Transverse colon (tissue), 4 donors: ENCODE results near the gene SMARCE1. TPM values are rescaled to one million over a fixed set of nuclear protein-coding genes. Genes with fewer than 3 reads are reported as not detected.

Experiments used
- DNase-seq: peaks from one replicate; pipeline ENCODE4 v3.0.0-alpha.2; 2019
- H3K27ac ChIP-seq, 4 donors: fragments of 200-600 bp; sonication (generic); 2 replicates each; pipeline ENCODE4 v1.5.1; 2016 to 2018; ENCODE audit warnings: inconsistent platforms in 4 of 4
- H3K27me3 ChIP-seq: fragments of 200-600 bp; sonication (generic); 2 replicates; pipeline ENCODE4 v1.5.1; 2017; ENCODE audit warnings: inconsistent platforms
- H3K36me3 ChIP-seq, 4 donors: fragments of 200-600 bp; sonication (generic); 2 replicates each; pipeline ENCODE4 v1.5.1; 2017 to 2019; ENCODE audit warnings: inconsistent platforms in 4 of 4
- H3K4me1 ChIP-seq, 4 donors: fragments of 200-600 bp; sonication (generic); 2 replicates each; pipeline ENCODE4 v1.5.1; 2017 to 2020; ENCODE audit warnings: inconsistent platforms in 4 of 4
- H3K4me3 ChIP-seq, 4 donors: fragments of 200-600 bp; sonication (generic); 1 replicate in 1 of 4; 2 replicates in 3 of 4; pipeline versions ENCODE4 v1.5.1 to v1.6.1; 2017 to 2019; ENCODE audit warnings: inconsistent platforms in 4 of 4
- H3K9me3 ChIP-seq, 2 donors: fragments of 200-600 bp; sonication (generic); 2 replicates each; pipeline ENCODE4 v1.5.1; 2017 to 2019; ENCODE audit warnings: inconsistent platforms in 2 of 2
- CTCF ChIP-seq, 5 experiments: fragments of 200-600 bp in 3 of 5; fragments of 450-650 bp in 2 of 5; sonication (generic) in 3 of 5; IDR thresholded peaks; 1 replicate in 2 of 5; 2 replicates in 3 of 5; pipeline ENCODE4 v1.5.1; 2016 to 2017; ENCODE audit warnings: antibody characterized with exemption in 5 of 5, inconsistent platforms in 3 of 5, mild to moderate bottlenecking in 2 of 5, moderate library complexity in 1 of 5
- EP300 ChIP-seq: sonication (generic); formaldehyde crosslinking; IDR thresholded peaks from one replicate; pipeline ENCODE4 v1.6.1; 2017; ENCODE audit warnings: antibody characterized with exemption, low read depth
- POLR2A ChIP-seq: fragments of 450-650 bp; IDR thresholded peaks from one replicate; pipeline ENCODE4 v1.6.1; 2016; ENCODE audit warnings: antibody characterized with exemption, mild to moderate bottlenecking, moderate library complexity
- POLR2AphosphoS5 ChIP-seq, 3 donors: sonication (generic); formaldehyde crosslinking; IDR thresholded peaks; one replicate each; pipeline ENCODE4 v1.6.1; 2016; ENCODE audit warnings: antibody characterized with exemption in 3 of 3
- WGBS, 2 donors: methylation state at CpG; one replicate each; pipeline ENCODE4 v1.1.5; 2018; ENCODE audit warnings: low coverage in 1 of 2; 5-methylcytosine and 5-hydroxymethylcytosine counted together
- in situ Hi-C, 4 donors: fragments of 200-750 bp; cut with MboI; loops; one replicate each; pipeline versions ENCODE4 v1.15.0 to v1.15.1; 2017; ENCODE audit warnings: low sequenced_read_pairs in 3 of 4, low pct_ligation_motif_present in 1 of 4, low pct_unique_long_range_greater_than_20kb in 1 of 4
- intact Hi-C: fragments of 100-400 bp; cut with DNase I; formaldehyde crosslinking; loops from one replicate; pipeline ENCODE4 v1.15.1; 2023; ENCODE audit warnings: low total_unique reads
- total RNA-seq, 4 donors: library from RNA; depleted of rRNA; stranded (reverse); fragments of >200 nt; gene quantifications; one replicate each; pipeline ENCODE4 v1.1.0, GENCODE V29; 2016

The SMARCE1 gene
- total RNA-seq, 4 donors from 2014 or later, result 43.0 to 87.2 (median 61.6) TPM

DNA sequence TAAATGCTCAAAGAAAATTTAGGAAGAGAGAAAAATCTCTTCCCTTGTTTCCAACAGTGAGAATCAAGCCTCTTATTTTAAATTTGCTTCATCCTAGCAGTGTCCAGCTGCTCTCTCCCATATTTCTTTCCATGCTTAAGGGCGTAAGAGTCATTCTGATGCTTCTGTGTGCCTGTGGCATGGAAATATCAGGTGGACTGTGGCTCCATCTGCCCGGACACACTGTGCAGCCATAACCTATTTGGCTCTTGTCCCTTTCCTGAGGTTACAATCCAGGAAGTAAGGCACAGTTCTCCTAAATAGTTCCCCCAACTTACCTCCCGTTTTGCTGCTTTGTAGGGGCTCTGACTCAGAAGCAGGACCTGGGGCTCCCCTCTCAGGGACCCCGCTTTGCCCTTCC is 23.7 kb upstream of the SMARCE1 start:
- WGBS, 2 donors, result 54 to 57% methylated on average over 4 of the region's 4 CpGs
- Histone ChIP-seq H3K4me1 (no peaks in the 10 kb centered on the region), H3K27me3 (peaks cover 35% of the 10 kb centered on the region), H3K36me3 (no peaks in the 10 kb centered on the region), H3K27ac (no peak overlapping the region), H3K4me3 (no peak overlapping the region), H3K9me3 (no peaks in the 10 kb centered on the region)
- DNase-seq, result no peak
- in situ Hi-C loops (no loop called here), intact Hi-C loops (no loop called here)
- TF ChIP-seq CTCF (IDR thresholded peaks at IDR 0.05) (no peak), POLR2AphosphoS5 (IDR thresholded peaks at IDR 0.05) (no peak), EP300 (no peak), POLR2A (no peak)

DNA sequence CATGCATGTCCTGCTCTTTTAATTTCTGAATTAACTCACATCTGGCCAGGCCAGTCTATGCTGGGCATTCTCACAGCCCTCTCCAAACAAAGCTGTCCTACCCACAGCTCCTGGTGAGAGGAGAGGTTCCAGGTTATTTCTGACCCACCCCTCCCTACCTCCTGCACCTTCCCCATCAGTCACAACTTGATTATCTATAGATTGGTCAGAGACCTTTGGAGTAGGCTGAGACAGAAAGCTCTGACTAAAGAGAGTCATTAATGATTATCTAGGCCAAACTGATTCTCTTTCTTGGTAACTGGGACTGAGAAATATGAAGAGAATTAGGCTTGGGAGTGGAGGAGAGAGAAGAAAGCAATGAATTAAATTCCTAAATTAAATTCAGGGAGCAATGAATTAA is 18.7 kb upstream of the SMARCE1 start:
- H3K9me3 ChIP-seq, result no peaks in the 10 kb centered on the region
- TF ChIP-seq POLR2AphosphoS5 (IDR thresholded peaks at IDR 0.05) (no peak), CTCF (IDR thresholded peaks at IDR 0.05) (no peak), EP300 (no peak), POLR2A (no peak)
- H3K36me3 ChIP-seq, result no peaks in the 10 kb centered on the region
- in situ Hi-C loops (no loop called here), intact Hi-C loops (no loop called here)
- H3K27ac ChIP-seq, result no peak overlapping the region
- DNase-seq, result no peak
- H3K4me1 ChIP-seq, result no peaks in the 10 kb centered on the region
- H3K27me3 ChIP-seq, result peaks cover 53% of the 10 kb centered on the region
- no peak overlapping the region for H3K4me3 ChIP-seq

DNA sequence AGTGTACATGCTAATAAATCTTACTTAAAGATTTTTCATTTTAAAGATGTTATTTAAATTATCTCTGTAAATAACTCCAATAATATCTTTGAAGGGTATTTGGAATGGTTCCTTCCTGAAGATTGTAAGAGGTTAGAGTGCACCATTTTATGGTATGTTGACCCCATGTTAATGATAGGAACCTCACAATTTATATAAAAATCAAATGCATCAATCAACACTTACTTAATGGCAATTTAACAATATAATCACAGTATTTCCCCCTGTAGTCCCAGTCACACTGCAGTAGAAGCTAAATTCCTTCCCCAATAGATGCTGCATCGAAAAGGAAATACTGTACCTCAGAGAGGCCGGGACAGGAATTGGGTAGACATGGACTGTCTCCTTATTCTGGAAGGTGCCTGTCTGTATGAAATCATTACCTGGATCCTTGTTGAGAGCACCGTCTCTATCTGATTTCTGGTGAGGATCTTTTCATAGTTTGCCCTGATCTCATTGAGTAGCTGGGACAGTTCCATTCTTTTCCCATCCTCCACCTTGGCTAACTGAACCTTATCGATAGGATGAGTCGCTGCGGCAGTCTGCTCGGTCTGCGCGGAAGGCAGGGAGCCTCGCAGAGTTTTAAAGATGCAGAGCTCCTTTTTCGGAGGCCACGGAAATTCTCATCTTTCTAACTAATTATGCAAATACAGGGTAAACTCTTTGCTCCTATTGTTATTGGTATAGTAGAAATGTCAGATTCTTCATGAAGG is 17.1 kb upstream of the SMARCE1 start, which contains the start of gene KRT222:
Gene KRT222, minus strand, starts transcription at position 596 of the 752 bp plus-strand sequence. Its CDS starts 78 bp downstream, at position 518.
- no peak for DNase-seq
- intact Hi-C loops, result no loop called here
- H3K27me3 ChIP-seq, result peaks cover 59% of the 10 kb centered on the region
- no peaks in the 10 kb centered on the region for H3K9me3 ChIP-seq
- 20 to 33% methylated on average over 2 to 12 of the region's 12 CpGs for WGBS, 2 donors
- in situ Hi-C loops, result no loop called here
- no peaks in the 10 kb centered on the region for H3K36me3 ChIP-seq
- H3K4me3 ChIP-seq, result peak within 1 kb of the TSS in 1 of 4 donors; percentile 25
- H3K27ac ChIP-seq, result no peak within 1 kb of the TSS
- TF ChIP-seq POLR2A (no peak), CTCF (IDR thresholded peaks at IDR 0.05) (no peak), EP300 (no peak), POLR2AphosphoS5 (IDR thresholded peaks at IDR 0.05) (no peak)
- H3K4me1 ChIP-seq, result no peaks in the 10 kb centered on the region

- H3K4me3 ChIP-seq, result no peak overlapping the region
- TF ChIP-seq POLR2A, result no peak
- TF ChIP-seq EP300, result no peak
- no peak for TF ChIP-seq POLR2AphosphoS5 (IDR thresholded peaks at IDR 0.05)
- H3K36me3 ChIP-seq, result no peaks in the 10 kb centered on the region
- in situ Hi-C loops (no loop called here), intact Hi-C loops (no loop called here)
- no peak for DNase-seq
- H3K9me3 ChIP-seq, result no peaks in the 10 kb centered on the region
- WGBS, 2 donors, result 82% methylated on average over 3 of the region's 3 CpGs; no CpG with 5 or more reads in 1 of the 2 donors
- no peak overlapping the region for H3K27ac ChIP-seq
- H3K4me1 ChIP-seq, result no peaks in the 10 kb centered on the region
- H3K27me3 ChIP-seq, result peaks cover 57% of the 10 kb centered on the region
Observed at GRCh38 chr17:40663252-40663651, 15.6 kb upstream of the SMARCE1 start.

DNA sequence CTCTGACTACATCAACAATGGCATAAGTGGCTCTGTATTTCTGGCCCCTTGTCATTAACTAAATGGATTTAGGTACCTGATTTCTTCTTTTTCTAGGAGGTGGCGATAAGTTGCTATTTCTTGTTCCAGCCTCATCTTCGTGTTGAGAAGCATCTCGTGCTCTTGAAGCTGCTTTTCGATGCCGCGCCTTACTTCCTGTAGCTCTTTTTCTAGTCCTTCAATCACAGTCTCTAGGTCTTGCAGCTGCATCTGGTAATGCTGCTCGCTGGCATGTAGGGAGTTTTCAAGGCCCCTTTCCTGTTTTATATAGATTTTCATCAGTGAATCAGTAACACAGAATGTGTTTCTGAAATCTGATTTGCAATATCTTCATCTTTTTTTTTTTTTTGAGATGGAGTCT is 12.3 kb upstream of the SMARCE1 start:
- H3K4me1 ChIP-seq, result no peaks in the 10 kb centered on the region
- no peaks in the 10 kb centered on the region for H3K9me3 ChIP-seq
- H3K27me3 ChIP-seq, result peaks cover 40% of the 10 kb centered on the region
- DNase-seq, result no peak
- intact Hi-C loops (no loop called here), in situ Hi-C loops (no loop called here)
- H3K4me3 ChIP-seq, result no peak overlapping the region
- H3K36me3 ChIP-seq, result no peaks in the 10 kb centered on the region
- no peak for TF ChIP-seq POLR2AphosphoS5 (IDR thresholded peaks at IDR 0.05)
- no peak for TF ChIP-seq POLR2A
- TF ChIP-seq EP300, result no peak
- no peak for TF ChIP-seq CTCF (IDR thresholded peaks at IDR 0.05)
- H3K27ac ChIP-seq, result no peak overlapping the region
- WGBS, 2 donors, result 76 to 82% methylated on average over 6 to 7 of the region's 7 CpGs
